ENCODE data around the gene PDGFA. TPM values are rescaled to one million over a fixed set of nuclear protein-coding genes. Genes with fewer than 3 reads are reported as not detected.

The PDGFA gene
- total RNA-seq, 2 donors from 2014 or later: 34.9 to 50.5 TPM

- intact Hi-C loops (cut with DNase I): no loop called here
- no peak overlapping the region for H3K27ac ChIP-seq
- no peak for DNase-seq
- no peaks in the 10 kb centered on the region for H3K9me3 ChIP-seq
- H3K9ac ChIP-seq (ENCODE audit: low read depth in 2 of 2, low read length in 2 of 2): no peak overlapping the region
- no peak overlapping the region for H3K4me3 ChIP-seq
- H3K36me3 ChIP-seq: no peaks in the 10 kb centered on the region
- no peaks in the 10 kb centered on the region for H3K27me3 ChIP-seq
- H3K4me1 ChIP-seq: no peaks in the 10 kb centered on the region
- TF ChIP-seq CTCF (IDR thresholded peaks at IDR 0.05): no peak
These were observed 29.0 kb downstream of the PDGFA start for GRCh38 chr7:490461-491291.

GRCh38 chr7:489876-490275 lies 29.8 kb downstream of the PDGFA start:
- Histone ChIP-seq H3K4me1 (no peaks in the 10 kb centered on the region), H3K27me3 (no peaks in the 10 kb centered on the region), H3K4me3 (no peak overlapping the region), H3K9ac (ENCODE audit: low read depth in 2 of 2, low read length in 2 of 2) (no peak overlapping the region), H3K36me3 (no peaks in the 10 kb centered on the region), H3K9me3 (no peaks in the 10 kb centered on the region), H3K27ac (no peak overlapping the region)
- intact Hi-C loops (cut with DNase I): no loop called here
- no peak for TF ChIP-seq CTCF (IDR thresholded peaks at IDR 0.05)
- DNase-seq: no peak

- Histone ChIP-seq H3K9me3 (no peaks in the 10 kb centered on the region), H3K27me3 (no peaks in the 10 kb centered on the region), H3K9ac (ENCODE audit: low read depth in 2 of 2, low read length in 2 of 2) (no peak overlapping the region), H3K36me3 (no peaks in the 10 kb centered on the region), H3K27ac (no peak overlapping the region), H3K4me3 (no peak overlapping the region), H3K4me1 (no peaks in the 10 kb centered on the region)
- intact Hi-C loops (cut with DNase I): no loop called here
- no peak for TF ChIP-seq CTCF (IDR thresholded peaks at IDR 0.05)
- no peak for DNase-seq
These were observed 33.4 kb downstream of the PDGFA start for GRCh38 chr7:486216-486743.

- Histone ChIP-seq H3K27ac (no peak overlapping the region), H3K9ac (ENCODE audit: low read depth in 2 of 2, low read length in 2 of 2) (no peak overlapping the region)
These were observed 34.2 kb downstream of the PDGFA start for GRCh38 chr7:485188-486081.

More at GRCh38 chr7:485188-486081, 34.2 kb downstream of the PDGFA start:
- no peak overlapping the region for H3K4me3 ChIP-seq
- H3K9me3 ChIP-seq: no peaks in the 10 kb centered on the region
- no peaks in the 10 kb centered on the region for H3K27me3 ChIP-seq
- intact Hi-C loops (cut with DNase I): no loop called here
- DNase-seq: peak; percentile 47
- no peaks in the 10 kb centered on the region for H3K4me1 ChIP-seq
- H3K36me3 ChIP-seq: no peaks in the 10 kb centered on the region
- TF ChIP-seq CTCF (IDR thresholded peaks at IDR 0.05): no peak

Measured in colonic mucosa (tissue), 4 donors.